ENCODE results near the gene ATP2B2. TPM values are rescaled to one million over a fixed set of nuclear protein-coding genes. Genes with fewer than 3 reads are reported as not detected.

The ATP2B2 gene
- polyA plus RNA-seq, 4 donors: 0.34 to 0.89 (median 0.46) TPM

- DNase-seq (ENCODE audit: low read depth in 4 of 4, low spot score in 3 of 4): no peak
Measured at GRCh38 chr3:10373686-10374261, 131.6 kb downstream of the ATP2B2 start.

- DNase-seq (ENCODE audit: low read depth in 4 of 4, low spot score in 3 of 4): no peak
Measured at GRCh38 chr3:10371789-10372188, 133.6 kb downstream of the ATP2B2 start.

- no peak for DNase-seq (ENCODE audit: low read depth in 4 of 4, low spot score in 3 of 4)
Measured at GRCh38 chr3:10371167-10371566, 134.2 kb downstream of the ATP2B2 start.

- DNase-seq (ENCODE audit: low read depth in 4 of 4, low spot score in 3 of 4): no peak
Measured at GRCh38 chr3:10370429-10370828, 135.0 kb downstream of the ATP2B2 start.

- no peak for DNase-seq (ENCODE audit: low read depth in 4 of 4, low spot score in 3 of 4)
Measured at GRCh38 chr3:10368512-10368911, 136.9 kb downstream of the ATP2B2 start.

- no peak for DNase-seq (ENCODE audit: low read depth in 4 of 4, low spot score in 3 of 4)
Measured at GRCh38 chr3:10367506-10367905, 137.9 kb downstream of the ATP2B2 start.

- DNase-seq (ENCODE audit: low read depth in 4 of 4, low spot score in 3 of 4): no peak
Measured at GRCh38 chr3:10366651-10367101, 138.7 kb downstream of the ATP2B2 start.

- DNase-seq (ENCODE audit: low read depth in 4 of 4, low spot score in 3 of 4): no peak
Measured at GRCh38 chr3:10365791-10366190, 139.6 kb downstream of the ATP2B2 start.

GRCh38 chr3:10365316-10365715, 140.1 kb downstream of the ATP2B2 start:
- DNase-seq (ENCODE audit: low read depth in 4 of 4, low spot score in 3 of 4): no peak

GRCh38 chr3:10364806-10365205, 140.6 kb downstream of the ATP2B2 start:
- no peak for DNase-seq (ENCODE audit: low read depth in 4 of 4, low spot score in 3 of 4)

GRCh38 chr3:10363935-10364334, 141.5 kb downstream of the ATP2B2 start:
- no peak for DNase-seq (ENCODE audit: low read depth in 4 of 4, low spot score in 3 of 4)

- no peak for DNase-seq (ENCODE audit: low read depth in 4 of 4, low spot score in 3 of 4)
Measured at GRCh38 chr3:10361375-10361774, 144.0 kb downstream of the ATP2B2 start.

- no peak for DNase-seq (ENCODE audit: low read depth in 4 of 4, low spot score in 3 of 4)
Measured at GRCh38 chr3:10360478-10360877, 144.9 kb downstream of the ATP2B2 start.

- DNase-seq (ENCODE audit: low read depth in 4 of 4, low spot score in 3 of 4): no peak
Measured at GRCh38 chr3:10359761-10360161, 145.6 kb downstream of the ATP2B2 start.

GRCh38 chr3:10358309-10358980, 146.9 kb downstream of the ATP2B2 start:
- DNase-seq (ENCODE audit: low read depth in 4 of 4, low spot score in 3 of 4): no peak

GRCh38 chr3:10357592-10358308, 147.6 kb downstream of the ATP2B2 start:
- DNase-seq (ENCODE audit: low read depth in 4 of 4, low spot score in 3 of 4): no peak

- no peak for DNase-seq (ENCODE audit: low read depth in 4 of 4, low spot score in 3 of 4)
Measured at GRCh38 chr3:10357095-10357494, 148.3 kb downstream of the ATP2B2 start.

GRCh38 chr3:10356461-10356981, 148.9 kb downstream of the ATP2B2 start:
- DNase-seq (ENCODE audit: low read depth in 4 of 4, low spot score in 3 of 4): no peak

GRCh38 chr3:10354361-10355015, 150.9 kb downstream of the ATP2B2 start:
- DNase-seq (ENCODE audit: low read depth in 4 of 4, low spot score in 3 of 4): no peak

GRCh38 chr3:10353661-10354360, 151.6 kb downstream of the ATP2B2 start:
- no peak for DNase-seq (ENCODE audit: low read depth in 4 of 4, low spot score in 3 of 4)

Data from left renal pelvis (tissue), 4 donors.